AG20443 (cell line): ENCODE results near the gene RTP4.
"Not testable (repeated sequence)": the region's sequence is repeated elsewhere in the genome, so short reads cannot be mapped to it uniquely, and the experiment has no call there.

ENCODE experiments used
- DNase-seq: peaks from one replicate; pipeline ENCODE4 v3.0.0; 2012; ENCODE audit warnings: low spot score, mixed read lengths

The RTP4 gene

GRCh38 chr3:187369089-187369447 is 883 bp downstream of the RTP4 start:
- no peak for DNase-seq

- DNase-seq = no peak
Measured at GRCh38 chr3:187370051-187370450, 1.9 kb downstream of the RTP4 start.

- DNase-seq = no peak
Measured at GRCh38 chr3:187375581-187375980, 7.4 kb downstream of the RTP4 start.

- DNase-seq = no peak
Measured at GRCh38 chr3:187377842-187378241, 9.7 kb downstream of the RTP4 start.

GRCh38 chr3:187382609-187383151 is 14.5 kb downstream of the RTP4 start:
- DNase-seq = no peak

- no peak for DNase-seq
Measured at GRCh38 chr3:187383246-187383645, 15.1 kb downstream of the RTP4 start.

GRCh38 chr3:187385296-187385695 is 17.1 kb downstream of the RTP4 start:
- no peak for DNase-seq

GRCh38 chr3:187396661-187397060 is 28.5 kb downstream of the RTP4 start:
- no peak for DNase-seq

GRCh38 chr3:187398955-187399354 is 30.8 kb downstream of the RTP4 start:
- no peak for DNase-seq

- DNase-seq = no peak
Measured at GRCh38 chr3:187400756-187401155, 32.6 kb downstream of the RTP4 start.

GRCh38 chr3:187401856-187402255 is 33.7 kb downstream of the RTP4 start:
- no peak for DNase-seq

- peak; percentile 82 for DNase-seq
Measured at GRCh38 chr3:187403768-187404288, 35.6 kb downstream of the RTP4 start.

GRCh38 chr3:187406927-187407326 is 38.7 kb downstream of the RTP4 start:
- DNase-seq = no peak

- DNase-seq = not testable (repeated sequence)
Measured at GRCh38 chr3:187411991-187412781, 44.0 kb downstream of the RTP4 start.
